Chondrocyte (in vitro differentiated cells): ENCODE measurements around the gene PITPNM3. TPM values are rescaled to one million over a fixed set of nuclear protein-coding genes. Genes with fewer than 3 reads are reported as not detected.
A peak's percentile ranks its signal among the peaks of the same experiment; 100 is the strongest.

Experiments used
- DNase-seq: peaks from one replicate; pipeline ENCODE4 v3.0.0; 2021; ENCODE audit warnings: mixed read lengths, low spot score
- H3K27ac Mint-ChIP-seq: one replicate; pipeline ENCODE4 v1.8.0; 2021; ENCODE audit warnings: mild to moderate bottlenecking, moderate library complexity, mixed read lengths; ENCODE audit not compliant: unreplicated experiment
- H3K27me3 Mint-ChIP-seq: 2 replicates; pipeline ENCODE4 v1.8.0; 2021; ENCODE audit warnings: low read depth, mixed read lengths
- H3K36me3 Mint-ChIP-seq: 2 replicates; pipeline ENCODE4 v1.8.0; 2021; ENCODE audit warnings: low read depth, mixed read lengths
- H3K4me1 Mint-ChIP-seq: 2 replicates; pipeline ENCODE4 v1.8.0; 2021; ENCODE audit warnings: low read depth, mild to moderate bottlenecking, mixed read lengths
- H3K4me3 Mint-ChIP-seq: one replicate; pipeline ENCODE4 v1.8.0; 2021; ENCODE audit warnings: mild to moderate bottlenecking, moderate library complexity, mixed read lengths; ENCODE audit not compliant: unreplicated experiment
- H3K9me3 Mint-ChIP-seq: 2 replicates; pipeline ENCODE4 v1.8.0; 2021; ENCODE audit warnings: low read depth, mixed read lengths
- total RNA-seq: library from RNA; stranded (reverse); gene quantifications from 3 replicates; pipeline ENCODE4 v1.2.1, GENCODE V29; 2021
- TF ChIP-seq, protein P1 (sequence below): fragments of 200-600 bp; sonication (generic); IDR thresholded peaks from 2 replicates; pipeline ENCODE4 v1.5.0; 2021; ENCODE audit warnings: antibody characterized with exemption, mild to moderate bottlenecking, moderate library complexity

Gene PITPNM3
- total RNA-seq, 1 donor from 2014 or later: 5.7 TPM

DNA sequence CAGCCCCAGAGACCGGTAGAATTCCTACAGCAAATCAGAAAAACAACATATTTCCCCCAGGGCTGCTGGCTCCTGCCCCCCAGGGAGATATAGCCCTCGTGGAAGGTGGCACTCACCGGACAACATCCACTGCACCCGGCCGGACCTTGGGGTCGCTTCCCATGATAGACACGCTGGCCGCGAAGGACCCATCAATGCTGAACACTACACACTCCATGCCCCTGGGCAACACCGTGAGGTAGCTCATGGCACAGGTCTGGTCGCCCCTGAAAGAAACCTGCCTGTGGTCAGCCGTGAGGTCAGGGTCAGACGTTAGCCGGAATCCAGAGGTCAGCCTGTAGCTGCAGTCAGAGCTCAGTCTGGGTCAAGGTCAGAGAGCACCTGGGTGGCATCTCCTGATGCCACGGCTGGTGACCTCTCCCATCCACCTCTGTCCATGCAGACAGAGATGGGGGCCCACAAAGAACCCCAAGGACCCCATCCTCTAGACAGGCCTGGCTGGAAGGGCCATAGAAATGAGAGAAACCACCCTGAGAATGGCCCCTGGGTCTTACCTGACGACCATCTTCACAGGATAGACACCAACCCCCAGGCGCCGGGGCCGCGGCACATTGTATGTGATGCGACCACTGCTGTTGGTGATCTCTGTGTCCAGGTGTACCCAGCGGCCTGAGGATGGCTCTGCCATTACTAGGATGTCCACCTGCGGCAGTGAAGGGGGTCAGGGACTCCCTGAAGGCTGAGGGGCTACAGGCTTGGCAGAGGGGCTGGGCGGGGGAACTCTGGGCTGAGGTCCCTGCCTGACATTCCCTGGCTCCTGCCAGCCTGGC is 92.5 kb downstream of the PITPNM3 start:
- TF ChIP-seq, protein P1, sequence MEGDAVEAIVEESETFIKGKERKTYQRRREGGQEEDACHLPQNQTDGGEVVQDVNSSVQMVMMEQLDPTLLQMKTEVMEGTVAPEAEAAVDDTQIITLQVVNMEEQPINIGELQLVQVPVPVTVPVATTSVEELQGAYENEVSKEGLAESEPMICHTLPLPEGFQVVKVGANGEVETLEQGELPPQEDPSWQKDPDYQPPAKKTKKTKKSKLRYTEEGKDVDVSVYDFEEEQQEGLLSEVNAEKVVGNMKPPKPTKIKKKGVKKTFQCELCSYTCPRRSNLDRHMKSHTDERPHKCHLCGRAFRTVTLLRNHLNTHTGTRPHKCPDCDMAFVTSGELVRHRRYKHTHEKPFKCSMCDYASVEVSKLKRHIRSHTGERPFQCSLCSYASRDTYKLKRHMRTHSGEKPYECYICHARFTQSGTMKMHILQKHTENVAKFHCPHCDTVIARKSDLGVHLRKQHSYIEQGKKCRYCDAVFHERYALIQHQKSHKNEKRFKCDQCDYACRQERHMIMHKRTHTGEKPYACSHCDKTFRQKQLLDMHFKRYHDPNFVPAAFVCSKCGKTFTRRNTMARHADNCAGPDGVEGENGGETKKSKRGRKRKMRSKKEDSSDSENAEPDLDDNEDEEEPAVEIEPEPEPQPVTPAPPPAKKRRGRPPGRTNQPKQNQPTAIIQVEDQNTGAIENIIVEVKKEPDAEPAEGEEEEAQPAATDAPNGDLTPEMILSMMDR: no peak
- H3K27me3 Mint-ChIP-seq: peaks cover 3% of the 10 kb centered on the region
- H3K36me3 Mint-ChIP-seq: peaks cover 13% of the 10 kb centered on the region
- H3K4me3 Mint-ChIP-seq: no peak overlapping the region
- peaks cover 7% of the 10 kb centered on the region for H3K9me3 Mint-ChIP-seq
- no peaks in the 10 kb centered on the region for H3K4me1 Mint-ChIP-seq
- DNase-seq: peak; percentile 85
- H3K27ac Mint-ChIP-seq: no peak overlapping the region

DNA sequence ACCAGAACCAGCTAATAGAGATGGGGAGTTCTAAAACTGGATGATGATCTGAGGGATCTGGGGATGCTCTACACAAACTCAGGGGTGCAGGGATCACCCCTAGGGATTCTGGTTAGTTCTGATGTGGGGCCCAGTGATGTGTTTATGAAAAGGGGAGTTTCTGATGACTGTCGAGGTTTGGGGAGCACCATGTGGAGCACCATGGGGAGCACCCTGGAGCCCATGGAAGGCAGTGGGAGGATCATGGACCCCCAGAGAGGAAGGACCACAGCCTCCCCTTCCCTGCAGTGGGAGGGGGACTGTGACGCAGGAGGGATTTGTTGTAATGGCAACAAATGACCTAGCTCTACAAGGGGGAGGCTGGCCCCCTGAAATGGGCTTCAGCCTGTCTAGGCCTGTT is 93.7 kb downstream of the PITPNM3 start:
- TF ChIP-seq, protein P1: no peak
- peaks cover 10% of the 10 kb centered on the region for H3K36me3 Mint-ChIP-seq

DNA sequence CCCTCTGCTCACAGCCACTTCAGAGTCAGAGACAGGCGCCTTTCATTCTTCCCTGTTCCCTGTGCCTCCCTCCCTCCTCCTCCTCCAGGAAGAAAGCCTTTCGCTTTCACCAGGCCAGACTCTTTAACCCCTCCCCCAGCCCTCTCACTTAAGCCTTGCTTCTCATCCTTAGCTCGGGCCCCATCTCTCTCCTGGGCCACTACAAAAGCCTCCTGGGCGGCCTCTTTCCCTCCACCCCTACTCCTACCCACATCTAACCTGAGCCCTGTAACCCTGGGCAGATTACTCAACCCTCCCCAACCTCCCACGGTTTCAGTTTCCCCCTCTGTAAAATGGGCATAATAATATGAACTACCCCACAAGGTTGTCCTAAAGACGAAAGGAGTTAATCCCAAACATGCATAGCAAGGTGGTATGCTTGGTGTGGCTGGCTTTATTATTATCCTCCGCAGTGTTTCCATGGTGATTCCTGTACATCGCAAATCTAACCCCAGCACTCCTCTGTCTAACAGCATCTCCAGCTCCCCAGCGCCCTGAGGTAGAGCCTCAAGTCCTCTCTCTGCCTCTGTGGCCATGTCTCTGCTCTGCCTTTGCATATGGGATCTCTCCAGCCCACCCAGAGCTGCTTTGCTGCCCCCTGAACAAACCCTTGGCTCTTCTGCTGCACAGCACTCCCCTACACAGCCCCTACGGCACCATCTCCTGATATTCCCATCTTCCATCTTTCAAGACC is 94.4 kb downstream of the PITPNM3 start:
- peaks cover 4% of the 10 kb centered on the region for H3K4me1 Mint-ChIP-seq
- peak; percentile 42 for DNase-seq
- H3K36me3 Mint-ChIP-seq: peaks cover 11% of the 10 kb centered on the region
- TF ChIP-seq, protein P1: no peak
- no peak overlapping the region for H3K4me3 Mint-ChIP-seq
- no peaks in the 10 kb centered on the region for H3K9me3 Mint-ChIP-seq
- no peak overlapping the region for H3K27ac Mint-ChIP-seq
- H3K27me3 Mint-ChIP-seq: peaks cover 5% of the 10 kb centered on the region

More for the DNA sequence above, 93.7 kb downstream of the PITPNM3 start:
- no peak overlapping the region for H3K27ac Mint-ChIP-seq
- no peaks in the 10 kb centered on the region for H3K4me1 Mint-ChIP-seq
- H3K9me3 Mint-ChIP-seq: peaks cover 4% of the 10 kb centered on the region
- peaks cover 3% of the 10 kb centered on the region for H3K27me3 Mint-ChIP-seq
- DNase-seq: peak; percentile 67
- no peak overlapping the region for H3K4me3 Mint-ChIP-seq

DNA sequence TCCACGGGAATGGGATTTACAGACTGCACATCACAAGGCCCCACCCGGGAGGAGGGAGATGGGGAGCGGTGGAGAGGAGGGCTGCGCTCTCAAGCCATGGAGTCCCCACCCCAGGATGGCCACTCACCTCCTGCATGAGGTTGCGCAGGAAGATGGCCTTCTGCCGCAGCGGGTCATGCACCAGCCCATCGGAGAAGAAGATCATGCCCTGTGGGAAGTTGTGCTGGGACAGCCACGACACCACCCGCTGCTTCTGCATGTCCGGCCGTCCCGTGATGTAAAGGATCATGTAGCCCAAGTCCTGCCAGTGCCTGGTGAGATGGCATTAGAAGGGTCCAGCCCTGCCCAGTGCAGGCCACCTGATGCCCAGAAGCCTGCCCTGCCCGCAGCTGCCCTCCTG is 95.1 kb downstream of the PITPNM3 start:
- TF ChIP-seq, protein P1: no peak
- peak; percentile 68 for DNase-seq
- peaks cover 10% of the 10 kb centered on the region for H3K36me3 Mint-ChIP-seq
- H3K27me3 Mint-ChIP-seq: peaks cover 11% of the 10 kb centered on the region
- peaks cover 10% of the 10 kb centered on the region for H3K4me1 Mint-ChIP-seq
- no peaks in the 10 kb centered on the region for H3K9me3 Mint-ChIP-seq
- no peak overlapping the region for H3K4me3 Mint-ChIP-seq
- no peak overlapping the region for H3K27ac Mint-ChIP-seq

DNA sequence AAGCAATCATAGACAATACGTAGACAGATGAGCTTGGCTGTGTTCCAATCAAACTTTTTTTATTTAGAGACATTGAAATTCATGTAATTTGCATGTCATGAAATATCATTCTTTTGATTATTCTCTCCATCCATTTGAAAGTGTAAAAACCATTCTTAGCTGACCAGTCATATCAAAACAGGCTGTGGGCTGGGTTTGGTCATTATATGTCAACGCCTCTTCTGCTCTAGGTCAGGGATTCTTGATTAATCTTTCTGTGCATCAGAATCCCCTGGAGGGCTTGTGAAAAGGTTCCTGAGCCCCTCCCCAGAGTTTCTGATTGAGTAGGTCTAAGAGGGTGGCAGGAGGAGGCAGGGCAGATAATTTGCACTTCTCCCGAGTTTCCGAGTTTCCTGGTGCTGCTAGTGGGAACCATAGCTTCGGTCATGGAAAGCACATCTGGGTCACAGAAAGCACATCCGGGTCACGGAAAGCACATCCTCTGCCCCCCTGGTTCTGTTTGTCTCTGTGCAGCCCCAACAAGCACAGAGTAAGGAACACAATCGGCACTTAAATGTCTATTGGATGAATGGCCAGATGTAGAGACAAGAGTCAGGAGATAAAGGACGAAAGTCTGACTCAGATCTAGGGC is 95.7 kb downstream of the PITPNM3 start:
- TF ChIP-seq, protein P1: no peak
- Mint-ChIP-seq H3K4me3 (no peak overlapping the region), H3K4me1 (peaks cover 10% of the 10 kb centered on the region), H3K27ac (no peak overlapping the region), H3K36me3 (peaks cover 9% of the 10 kb centered on the region), H3K27me3 (peaks cover 12% of the 10 kb centered on the region), H3K9me3 (no peaks in the 10 kb centered on the region)
- DNase-seq: no peak
